Dendritic cell treated with granulocyte-macrophage colony-stimulating factor and Interleukin-4, amounts not matched to agents 40 ng/mL and 50 ng/mL, for 4 days (primary cell): ENCODE measurements around the gene CFAP68.
"Not testable (repeated sequence)": the region's sequence is repeated elsewhere in the genome, so short reads cannot be mapped to it uniquely, and the experiment has no call there.

Experiments used
- H3K27ac Mint-ChIP-seq: one replicate; pipeline ENCODE4 v1.8.0; 2022; ENCODE audit warnings: mild to moderate bottlenecking, mixed read lengths
- H3K27me3 Mint-ChIP-seq: one replicate; pipeline ENCODE4 v1.8.0; 2022; ENCODE audit warnings: mild to moderate bottlenecking, mixed read lengths
- H3K36me3 Mint-ChIP-seq: one replicate; pipeline ENCODE4 v1.8.0; 2022; ENCODE audit warnings: low read depth, mixed read lengths
- H3K4me1 Mint-ChIP-seq: one replicate; pipeline ENCODE4 v1.8.0; 2022; ENCODE audit warnings: low read depth, mixed read lengths
- H3K4me3 Mint-ChIP-seq: one replicate; pipeline ENCODE4 v1.8.0; 2022; ENCODE audit warnings: mild to moderate bottlenecking, moderate library complexity, mixed read lengths
- H3K9me3 Mint-ChIP-seq: one replicate; pipeline ENCODE4 v1.8.0; 2022; ENCODE audit warnings: mixed read lengths
- intact Hi-C: fragments of 100-400 bp; cut with micrococcal nuclease; formaldehyde crosslinking; loops from one replicate; pipeline ENCODE4 v1.15.0; 2022

The CFAP68 gene

GRCh38 chr11:111917312-111917711 is 38.0 kb downstream of the CFAP68 start:
- no peaks in the 10 kb centered on the region for H3K36me3 Mint-ChIP-seq
- no peaks in the 10 kb centered on the region for H3K4me1 Mint-ChIP-seq
- intact Hi-C loops: no loop called here
- no peak overlapping the region for H3K27ac Mint-ChIP-seq
- H3K9me3 Mint-ChIP-seq: no peaks in the 10 kb centered on the region
- peaks cover 40% of the 10 kb centered on the region for H3K27me3 Mint-ChIP-seq
- no peak overlapping the region for H3K4me3 Mint-ChIP-seq

DNA sequence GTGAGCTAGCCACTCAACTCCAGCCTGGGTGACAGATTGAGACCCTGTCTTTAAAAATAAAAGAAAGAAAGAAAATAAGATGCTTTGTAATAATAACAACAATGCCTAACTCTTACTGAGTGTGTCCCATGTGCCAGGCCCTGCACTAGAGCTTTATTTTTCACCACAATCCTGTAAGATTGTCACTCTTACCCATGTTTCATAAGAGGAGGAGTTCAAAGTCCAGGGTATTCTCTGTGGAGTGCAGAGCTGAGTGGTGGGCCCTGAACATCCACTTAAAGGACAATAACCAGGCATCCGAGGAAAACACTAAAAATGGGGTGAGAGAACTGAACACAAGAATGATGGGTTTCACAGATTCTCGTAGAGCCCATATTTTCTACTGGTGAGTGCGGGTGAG is 38.4 kb downstream of the CFAP68 start:
- no peaks in the 10 kb centered on the region for H3K36me3 Mint-ChIP-seq
- intact Hi-C loops: no loop called here
- no peak overlapping the region for H3K27ac Mint-ChIP-seq
- H3K4me1 Mint-ChIP-seq: no peaks in the 10 kb centered on the region
- H3K9me3 Mint-ChIP-seq: no peaks in the 10 kb centered on the region
- H3K4me3 Mint-ChIP-seq: no peak overlapping the region
- H3K27me3 Mint-ChIP-seq: peaks cover 35% of the 10 kb centered on the region

- H3K27me3 Mint-ChIP-seq: peaks cover 27% of the 10 kb centered on the region
- no peak within 1 kb of the TSS for H3K27ac Mint-ChIP-seq
- no peaks in the 10 kb centered on the region for H3K4me1 Mint-ChIP-seq
- H3K9me3 Mint-ChIP-seq: no peaks in the 10 kb centered on the region
- H3K4me3 Mint-ChIP-seq: no peak within 1 kb of the TSS
- H3K36me3 Mint-ChIP-seq: no peaks in the 10 kb centered on the region
- intact Hi-C loops: no loop called here
These were observed 39.3 kb downstream of the CFAP68 start, which contains the start of gene C11orf52 for GRCh38 chr11:111918390-111919256. TSS of gene C11orf52 (plus strand) at chr11:111918913. CDS start at chr11:111918973, 60 bp downstream.

DNA sequence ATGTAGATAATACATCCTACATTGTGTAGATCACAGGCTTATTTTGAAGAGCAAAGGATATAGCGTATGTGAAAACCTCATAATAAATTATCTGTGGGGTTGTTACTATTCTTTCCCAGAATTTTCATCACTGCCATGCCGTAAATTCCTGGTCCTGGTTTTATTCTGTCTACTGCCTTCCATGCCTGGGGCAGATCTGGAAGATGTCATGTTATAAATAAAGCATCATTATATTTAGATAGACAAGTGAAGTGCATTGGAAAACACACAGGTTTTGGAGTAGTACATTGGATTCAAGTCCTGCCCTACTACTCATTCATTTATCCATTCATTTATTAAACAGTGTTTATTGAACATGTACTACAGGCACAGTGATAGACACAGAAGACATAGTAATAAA is 41.6 kb downstream of the CFAP68 start:
- H3K4me3 Mint-ChIP-seq: no peak overlapping the region
- H3K27me3 Mint-ChIP-seq: peaks cover 14% of the 10 kb centered on the region
- no peaks in the 10 kb centered on the region for H3K9me3 Mint-ChIP-seq
- peaks cover 3% of the 10 kb centered on the region for H3K4me1 Mint-ChIP-seq
- H3K27ac Mint-ChIP-seq: no peak overlapping the region
- intact Hi-C loops: no loop called here
- no peaks in the 10 kb centered on the region for H3K36me3 Mint-ChIP-seq

- H3K27ac Mint-ChIP-seq: no peak overlapping the region
- intact Hi-C loops: no loop called here
- no peaks in the 10 kb centered on the region for H3K9me3 Mint-ChIP-seq
- no peak overlapping the region for H3K4me3 Mint-ChIP-seq
- H3K36me3 Mint-ChIP-seq: no peaks in the 10 kb centered on the region
- H3K27me3 Mint-ChIP-seq: peaks cover 6% of the 10 kb centered on the region
- H3K4me1 Mint-ChIP-seq: peaks cover 11% of the 10 kb centered on the region
These were observed 42.3 kb downstream of the CFAP68 start for GRCh38 chr11:111921541-111922230.

DNA sequence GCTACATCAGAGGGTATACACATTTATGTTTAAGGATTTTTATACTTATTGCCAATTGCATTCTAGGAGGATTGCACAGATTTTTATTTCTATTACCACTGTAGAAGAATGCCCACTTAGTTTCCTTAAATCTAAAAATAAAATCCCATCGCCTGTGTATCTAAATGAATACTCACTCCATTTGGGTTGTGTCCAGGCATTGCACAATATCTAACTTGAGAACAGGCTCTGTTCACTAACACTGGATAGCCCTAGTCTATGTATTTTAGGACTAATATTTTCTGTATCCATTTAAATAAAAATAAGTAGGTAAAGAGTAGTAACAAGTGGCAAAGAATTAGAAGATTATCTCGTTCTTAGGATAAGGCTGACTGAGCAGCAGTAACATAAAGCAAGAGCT is 43.5 kb downstream of the CFAP68 start:
- intact Hi-C loops: no loop called here
- Mint-ChIP-seq H3K4me1 (peaks cover 17% of the 10 kb centered on the region), H3K27ac (no peak overlapping the region), H3K4me3 (no peak overlapping the region), H3K27me3 (no peaks in the 10 kb centered on the region), H3K36me3 (no peaks in the 10 kb centered on the region), H3K9me3 (no peaks in the 10 kb centered on the region)

DNA sequence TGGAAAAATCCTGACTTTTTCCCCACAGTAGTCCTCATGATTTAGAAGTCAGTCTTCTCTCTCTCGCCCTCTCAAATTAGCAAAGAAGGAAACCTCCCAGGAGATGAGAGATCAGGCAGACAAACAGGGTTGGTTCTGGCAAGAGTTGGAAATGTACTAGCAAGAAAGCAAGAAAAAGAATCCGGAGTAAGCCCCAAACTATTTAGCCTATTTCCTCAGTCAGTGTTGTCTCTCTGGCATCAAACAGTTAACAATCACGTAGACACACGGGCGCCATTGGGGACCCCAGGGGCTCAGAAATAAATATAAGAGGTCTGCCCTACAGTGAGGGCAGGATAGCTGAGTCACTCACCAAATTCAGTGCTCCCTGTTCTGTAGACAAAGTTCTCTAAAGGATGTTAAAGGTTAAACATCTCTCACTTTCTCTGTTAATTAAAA is 44.0 kb downstream of the CFAP68 start:
- intact Hi-C loops: no loop called here
- Mint-ChIP-seq H3K27ac (no peak overlapping the region), H3K27me3 (no peaks in the 10 kb centered on the region), H3K4me1 (peaks cover 17% of the 10 kb centered on the region), H3K9me3 (no peaks in the 10 kb centered on the region), H3K36me3 (no peaks in the 10 kb centered on the region), H3K4me3 (no peak overlapping the region)

DNA sequence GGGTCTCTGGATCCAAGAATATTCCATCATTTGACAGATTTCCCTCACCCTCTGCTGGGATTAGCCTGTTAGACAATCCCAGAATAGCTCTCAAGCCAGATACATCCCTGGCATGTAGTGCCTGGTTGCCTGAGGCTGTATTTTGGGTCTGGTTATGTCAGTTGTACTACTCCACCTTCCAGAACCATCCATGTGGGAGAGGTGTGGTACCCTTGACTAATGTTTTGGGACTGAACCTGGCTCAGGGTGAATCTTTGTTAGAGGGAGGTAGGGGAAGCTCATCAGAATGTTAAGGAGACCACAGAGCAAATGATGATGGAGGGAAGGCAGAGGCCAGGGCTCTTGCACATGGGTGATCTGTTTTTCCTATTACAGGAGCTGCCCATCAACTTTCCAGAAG is 44.6 kb downstream of the CFAP68 start:
- no peaks in the 10 kb centered on the region for H3K27me3 Mint-ChIP-seq
- intact Hi-C loops: no loop called here
- no peak overlapping the region for H3K4me3 Mint-ChIP-seq
- no peaks in the 10 kb centered on the region for H3K36me3 Mint-ChIP-seq
- H3K4me1 Mint-ChIP-seq: peaks cover 17% of the 10 kb centered on the region
- peak overlapping the region; percentile 11 for H3K27ac Mint-ChIP-seq
- H3K9me3 Mint-ChIP-seq: no peaks in the 10 kb centered on the region

GRCh38 chr11:111925953-111926352 is 46.6 kb downstream of the CFAP68 start:
- H3K27me3 Mint-ChIP-seq: no peaks in the 10 kb centered on the region
- intact Hi-C loops: loop anchor here (1.0 to 5.0 kb wide), 5 partner anchors 47 to 301 kb away; partner anchors contain the start of genes ALG9, CFAP68, DLAT and FDXACB1
- H3K4me3 Mint-ChIP-seq: peak overlapping the region; percentile 34
- no peaks in the 10 kb centered on the region for H3K9me3 Mint-ChIP-seq
- H3K36me3 Mint-ChIP-seq: no peaks in the 10 kb centered on the region
- peak overlapping the region; percentile 82 for H3K27ac Mint-ChIP-seq
- peaks cover 17% of the 10 kb centered on the region for H3K4me1 Mint-ChIP-seq

- Mint-ChIP-seq H3K27me3 (no peaks in the 10 kb centered on the region), H3K27ac (peak overlapping the region; percentile 82), H3K36me3 (no peaks in the 10 kb centered on the region), H3K4me3 (peak overlapping the region; percentile 79), H3K4me1 (peaks cover 17% of the 10 kb centered on the region), H3K9me3 (no peaks in the 10 kb centered on the region)
- intact Hi-C loops: loop anchor here (1.0 to 5.0 kb wide), 5 partner anchors 47 to 301 kb away; partner anchors contain the start of genes ALG9, CFAP68, DLAT and FDXACB1
These were observed 47.4 kb downstream of the CFAP68 start for GRCh38 chr11:111926505-111927391.

DNA sequence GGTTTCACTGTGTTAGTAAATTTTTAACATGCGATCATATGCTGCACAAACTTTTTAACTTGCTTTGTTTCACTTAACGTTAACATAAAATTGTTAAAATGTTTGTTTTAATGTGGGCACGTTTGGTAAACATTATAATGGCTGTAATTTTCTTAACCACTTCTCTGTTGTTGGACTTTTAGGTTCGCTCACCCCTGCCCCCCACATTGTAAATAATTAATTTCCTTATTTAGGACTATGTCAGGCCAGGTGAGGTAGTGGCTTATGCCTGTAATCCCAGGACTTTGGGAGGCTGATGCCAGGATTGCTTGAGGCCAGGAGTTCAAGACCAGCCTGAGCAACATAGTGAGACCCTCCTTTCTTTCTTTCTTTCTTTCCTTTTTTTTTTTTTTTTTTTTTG is 51.1 kb downstream of the CFAP68 start:
- Mint-ChIP-seq H3K9me3 (no peaks in the 10 kb centered on the region), H3K36me3 (no peaks in the 10 kb centered on the region), H3K4me3 (no peak overlapping the region), H3K27me3 (no peaks in the 10 kb centered on the region), H3K27ac (no peak overlapping the region), H3K4me1 (peaks cover 21% of the 10 kb centered on the region)
- intact Hi-C loops: loop anchor here (5.0 kb wide), 1 partner anchor 247 kb away; the partner anchor contains the start of gene BCO2

- peaks cover 20% of the 10 kb centered on the region for H3K4me1 Mint-ChIP-seq
- intact Hi-C loops: loop anchor here (5.0 kb wide), 1 partner anchor 245 kb away; the partner anchor contains the start of gene BCO2
- no peak overlapping the region for H3K4me3 Mint-ChIP-seq
- H3K36me3 Mint-ChIP-seq: no peaks in the 10 kb centered on the region
- H3K27ac Mint-ChIP-seq: no peak overlapping the region
- H3K27me3 Mint-ChIP-seq: peaks cover 4% of the 10 kb centered on the region
- no peaks in the 10 kb centered on the region for H3K9me3 Mint-ChIP-seq
These were observed 53.2 kb downstream of the CFAP68 start for GRCh38 chr11:111932611-111932950.

DNA sequence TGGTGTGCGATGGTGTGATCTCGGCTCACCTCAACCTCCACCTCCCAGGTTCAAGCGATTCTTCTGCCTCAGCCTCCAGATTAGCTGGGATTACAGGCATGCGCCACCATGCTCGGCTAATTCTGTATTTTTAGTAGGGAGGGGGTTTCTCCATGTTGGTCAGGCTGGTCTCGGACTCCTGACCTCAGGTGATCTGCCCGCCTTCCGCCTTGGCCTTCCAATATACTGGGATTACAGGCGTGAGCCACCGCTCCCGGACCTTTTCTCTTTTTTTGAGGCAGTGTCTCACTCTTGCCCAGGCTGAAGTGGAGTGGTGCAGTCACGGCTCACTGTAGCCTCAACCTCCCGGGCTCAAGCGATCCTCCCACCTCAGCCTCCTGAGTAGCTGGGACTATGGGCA is 53.8 kb downstream of the CFAP68 start:
- H3K27me3 Mint-ChIP-seq, H3K9me3 Mint-ChIP-seq, H3K36me3 Mint-ChIP-seq, H3K27ac Mint-ChIP-seq, H3K4me3 Mint-ChIP-seq: not testable (repeated sequence)
- H3K4me1 Mint-ChIP-seq: peaks cover 26% of the 10 kb centered on the region
- intact Hi-C loops: loop anchor here (5.0 kb wide), 1 partner anchor 244 kb away; the partner anchor contains the start of gene BCO2
